GM12891 (cell line): ENCODE measurements around the gene PLPP7.
"Not testable (repeated sequence)": the region's sequence is repeated elsewhere in the genome, so short reads cannot be mapped to it uniquely, and the experiment has no call there.

Experiments
- PAX5 ChIP-seq: IDR thresholded peaks from 2 replicates; pipeline ENCODE4 v1.6.1; 2011; ENCODE audit warnings: low read length, moderate library complexity, mild to moderate bottlenecking; ENCODE audit not compliant: insufficient read depth, severe bottlenecking
- TAF1 ChIP-seq: IDR thresholded peaks from 2 replicates; pipeline ENCODE4 v1.6.1; 2011; ENCODE audit warnings: low read depth, low read length, control low read depth

DNA sequence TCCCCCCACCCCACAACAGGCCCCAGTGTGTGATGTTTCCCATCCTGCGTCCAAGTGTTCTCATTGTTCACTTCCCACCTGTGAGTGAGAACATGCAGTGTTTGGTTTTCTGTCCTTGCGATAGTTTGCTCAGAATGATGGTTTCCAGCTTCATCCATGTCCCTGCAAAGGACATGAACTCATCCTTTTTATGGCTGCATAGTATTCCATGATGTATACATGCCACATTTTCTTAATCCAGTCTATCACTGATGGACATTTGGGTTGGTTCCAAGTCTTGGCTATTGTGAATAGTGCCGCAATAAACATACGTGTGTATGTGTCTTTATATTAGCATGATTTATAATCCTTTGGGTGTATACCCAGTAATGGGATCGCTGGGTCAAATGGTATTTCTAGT is 49.7 kb downstream of the PLPP7 start:
- TF ChIP-seq TAF1, PAX5: not testable (repeated sequence)
